Esophagus muscularis mucosa (tissue), 4 donors: Measurements from ENCODE around the gene WNT11.
A peak's percentile ranks its signal among the peaks of the same experiment; 100 is the strongest.

Source experiments
- CTCF ChIP-seq, 3 experiments: fragments of 200-600 bp in 2 of 3; fragments of 450-650 bp in 1 of 3; sonication (generic) in 2 of 3; IDR thresholded peaks; one replicate each; pipeline ENCODE4 v1.5.1; 2017 to 2019; ENCODE audit warnings: antibody characterized with exemption in 3 of 3, mild to moderate bottlenecking in 2 of 3, moderate library complexity in 1 of 3
- EP300 ChIP-seq: sonication (generic); formaldehyde crosslinking; IDR thresholded peaks from one replicate; pipeline ENCODE4 v1.6.1; 2017; ENCODE audit warnings: antibody characterized with exemption
- POLR2A ChIP-seq: fragments of 450-650 bp; IDR thresholded peaks from one replicate; pipeline ENCODE4 v1.6.1; 2017; ENCODE audit warnings: antibody characterized with exemption, moderate library complexity, mild to moderate bottlenecking, low read depth
- POLR2AphosphoS5 ChIP-seq, 2 donors: sonication (generic); formaldehyde crosslinking; IDR thresholded peaks; one replicate each; pipeline ENCODE4 v1.6.1; 2017; ENCODE audit warnings: antibody characterized with exemption in 2 of 2

- TF ChIP-seq CTCF (IDR thresholded peaks at IDR 0.05) (no peak), POLR2AphosphoS5 (IDR thresholded peaks at IDR 0.05) (peak in 1 of 2 donors; percentile 43), POLR2A (no peak), EP300 (no peak)
Observed at GRCh38 chr11:76190376-76190775, 15.9 kb downstream of the WNT11 start.
